OCI-LY3 (cell line): ENCODE measurements around the gene SYNE2.
A peak's percentile ranks its signal among the peaks of the same experiment; 100 is the strongest.

Experiments
- H2AFZ ChIP-seq: fragments of 200-600, 300-600 bp; shearing (Covaris generic); 2 replicates; pipeline ENCODE4 v1.6.0; 2014; ENCODE audit warnings: antibody characterized with exemption, low read depth, low read length
- H3K27ac ChIP-seq: fragments of 200-600, 300-600 bp; sonication (generic); 2 replicates; pipeline ENCODE4 v1.5.1; 2014; ENCODE audit warnings: mild to moderate bottlenecking, low read length, moderate library complexity, mixed read lengths
- H3K27me3 ChIP-seq: fragments of 200-600, 300-600 bp; sonication (generic); 2 replicates; pipeline ENCODE4 v1.6.1; 2014; ENCODE audit warnings: low read depth, low read length, mixed read lengths
- H3K36me3 ChIP-seq: fragments of 200-600, 300-600 bp; sonication (generic); replicated peaks from 2 replicates; pipeline ENCODE3; 2014; ENCODE audit warnings: low read depth, low read length, mixed read lengths
- H3K4me1 ChIP-seq: fragments of 300-600, 200-600 bp; sonication (generic); 2 replicates; pipeline ENCODE4 v1.6.1; 2014; ENCODE audit warnings: low read length, mixed read lengths
- H3K4me2 ChIP-seq: fragments of 200-600, 300-600 bp; sonication (generic); 2 replicates; pipeline ENCODE4 v1.6.1; 2014; ENCODE audit warnings: low read length, mixed read lengths
- H3K4me3 ChIP-seq: fragments of 300-600, 200-600 bp; sonication (generic); 2 replicates; pipeline ENCODE4 v1.5.1; 2014; ENCODE audit warnings: antibody characterized with exemption, mild to moderate bottlenecking, low read length, moderate library complexity
- H3K79me2 ChIP-seq: fragments of 300-600, 200-600 bp; shearing (Covaris generic); 2 replicates; pipeline ENCODE4 v1.6.1; 2014; ENCODE audit warnings: mild to moderate bottlenecking, low read length, mixed read lengths
- H3K9ac ChIP-seq: fragments of 300-600, 200-600 bp; shearing (Covaris generic); 2 replicates; pipeline ENCODE4 v1.6.0; 2014; ENCODE audit warnings: mild to moderate bottlenecking, low read length, moderate library complexity
- H3K9me3 ChIP-seq: fragments of 200-600, 300-600 bp; shearing (Covaris generic); 2 replicates; pipeline ENCODE4 v1.6.1; 2014; ENCODE audit warnings: low read length, mixed read lengths; ENCODE audit not compliant: insufficient read depth
- H4K20me1 ChIP-seq: fragments of 200-600, 300-600 bp; sonication (generic); 2 replicates; pipeline ENCODE4 v1.6.1; 2016; ENCODE audit warnings: low read length, mixed read lengths; ENCODE audit not compliant: insufficient read depth
- CTCF ChIP-seq: fragments of 200-600, 300-600 bp; sonication (generic); IDR thresholded peaks from 2 replicates; pipeline ENCODE4 v1.5.1; 2014; ENCODE audit warnings: antibody characterized with exemption, low read length, low read depth
- EZH2phosphoT487 ChIP-seq: fragments of 200-600 bp; shearing (Covaris generic); IDR thresholded peaks from 2 replicates; pipeline ENCODE4 v1.6.1; 2018; ENCODE audit warnings: antibody characterized with exemption, mixed run types, low read depth

The SYNE2 gene

DNA sequence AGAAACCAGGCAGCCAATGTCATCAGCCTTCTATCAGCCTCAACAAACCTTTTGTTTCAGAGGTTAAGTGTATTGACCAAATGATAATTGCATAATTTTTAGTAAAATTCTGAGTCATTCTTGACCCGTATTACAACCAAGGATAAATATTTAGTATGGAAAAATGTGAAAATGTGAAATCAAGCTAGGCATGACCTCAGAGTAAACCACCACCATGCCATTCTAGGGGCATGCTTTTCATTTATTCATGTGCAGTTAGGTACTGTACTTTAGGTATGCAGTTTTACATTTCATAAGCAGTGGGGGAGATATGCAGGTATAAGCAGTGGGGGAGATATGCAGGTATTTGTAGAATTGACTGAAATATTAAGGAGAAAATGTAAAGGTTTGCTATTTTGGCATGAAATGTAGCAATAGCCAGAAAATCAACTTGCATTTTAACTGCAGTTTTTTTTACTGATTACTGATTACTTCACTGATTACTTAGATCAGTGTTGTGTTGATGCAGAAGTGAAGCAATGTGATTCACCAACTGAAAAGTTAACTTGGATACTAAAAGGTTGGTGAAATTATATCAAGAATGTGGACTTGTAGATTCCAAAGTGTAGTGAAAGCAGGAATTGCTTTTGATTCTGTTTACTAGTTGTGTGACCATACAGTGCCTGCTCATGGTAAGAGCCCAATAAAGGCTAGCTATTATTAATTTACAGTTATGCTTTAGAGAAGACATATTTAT, 257.2 kb downstream of the SYNE2 start:
- Histone ChIP-seq H3K79me2 (no peaks in the 10 kb centered on the region), H3K4me3 (no peak overlapping the region), H3K27me3 (no peaks in the 10 kb centered on the region), H3K27ac (no peak overlapping the region), H2AFZ (no peak overlapping the region), H4K20me1 (no peaks in the 10 kb centered on the region), H3K4me1 (peaks cover 6% of the 10 kb centered on the region; the same call in 1 of the 2 replicates), H3K36me3 (no peaks in the 10 kb centered on the region), H3K9ac (no peak overlapping the region), H3K4me2 (no peak overlapping the region), H3K9me3 (no peaks in the 10 kb centered on the region)
- no peak for TF ChIP-seq EZH2phosphoT487
- TF ChIP-seq CTCF, result no peak

DNA sequence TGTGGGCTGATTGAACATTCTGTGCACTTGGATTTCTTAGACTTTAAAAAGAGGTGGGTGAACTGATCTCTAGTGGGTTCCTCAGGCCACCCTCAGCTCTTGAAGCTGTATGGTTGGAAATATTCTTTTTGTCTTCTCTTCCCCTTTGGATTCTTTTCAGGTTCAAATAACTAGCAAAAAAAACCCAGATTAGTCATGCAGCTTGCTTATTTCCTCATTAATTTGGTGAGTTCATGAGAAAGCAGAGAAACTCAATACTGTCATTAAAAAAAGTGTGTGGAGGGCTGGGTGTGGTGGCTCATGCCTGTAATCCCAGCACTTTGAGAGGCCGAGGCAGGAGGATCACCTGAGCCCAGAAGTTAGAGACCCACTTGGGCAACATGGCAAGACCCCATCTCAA, 258.0 kb downstream of the SYNE2 start:
- TF ChIP-seq CTCF (no peak), EZH2phosphoT487 (no peak)
- H3K27me3 ChIP-seq, result no peaks in the 10 kb centered on the region

DNA sequence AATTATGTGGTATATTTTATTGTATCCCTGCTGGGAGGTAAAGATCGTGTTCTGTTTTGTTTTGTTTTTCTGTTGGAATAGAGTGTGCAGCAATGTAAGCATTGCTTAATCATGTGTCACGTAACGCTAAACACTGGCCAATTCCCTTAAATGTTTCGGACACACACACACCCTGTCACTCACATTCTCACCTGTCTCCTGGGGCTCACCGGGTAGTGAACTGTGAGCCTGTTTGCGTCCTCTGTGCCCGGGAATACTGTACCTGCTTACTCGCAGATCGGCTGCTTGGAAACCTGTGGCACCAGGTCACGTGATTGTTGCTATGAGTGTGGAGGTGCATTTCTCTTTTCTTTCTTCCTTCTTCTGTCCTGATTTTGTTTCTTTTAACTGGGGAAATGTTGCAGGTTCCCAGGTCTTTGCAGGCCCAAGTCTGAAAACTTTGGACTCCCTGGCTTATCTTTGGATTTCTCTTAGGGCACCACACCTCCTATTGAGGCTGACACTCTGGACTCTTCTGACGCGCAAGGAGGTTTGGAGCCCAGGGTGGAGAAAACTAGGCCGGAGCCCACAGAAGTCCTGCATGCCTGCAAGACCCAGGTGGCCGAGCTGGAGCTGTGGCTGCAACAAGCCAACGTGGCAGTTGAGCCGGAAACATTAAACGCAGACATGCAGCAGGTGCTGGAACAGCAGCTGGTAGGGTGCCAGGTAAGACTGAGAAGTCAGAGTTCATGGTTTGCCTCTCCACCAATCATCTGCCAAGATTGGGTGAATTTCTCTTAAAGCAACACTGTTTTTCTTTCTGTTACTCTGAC, 260.3 kb downstream of the SYNE2 start:
- Histone ChIP-seq H3K4me1 (peaks cover 6% of the 10 kb centered on the region; the same call in 1 of the 2 replicates), H3K27ac (no peak overlapping the region), H2AFZ (peak overlapping the region; percentile 19; the same call in 1 of the 2 replicates)

More for the DNA sequence above, 258.0 kb downstream of the SYNE2 start:
- no peaks in the 10 kb centered on the region for H3K36me3 ChIP-seq
- H3K79me2 ChIP-seq, result no peaks in the 10 kb centered on the region
- no peak overlapping the region for H2AFZ ChIP-seq
- H3K9me3 ChIP-seq, result no peaks in the 10 kb centered on the region
- peaks cover 6% of the 10 kb centered on the region; the same call in 1 of the 2 replicates for H3K4me1 ChIP-seq
- no peak overlapping the region for H3K27ac ChIP-seq
- no peaks in the 10 kb centered on the region for H4K20me1 ChIP-seq
- H3K9ac ChIP-seq, result no peak overlapping the region
- H3K4me2 ChIP-seq, result no peak overlapping the region
- no peak overlapping the region for H3K4me3 ChIP-seq

More for the DNA sequence above, 260.3 kb downstream of the SYNE2 start:
- TF ChIP-seq CTCF (no peak), EZH2phosphoT487 (no peak)
- H3K9ac ChIP-seq, result no peak overlapping the region
- H3K4me2 ChIP-seq, result no peak overlapping the region
- no peaks in the 10 kb centered on the region for H3K27me3 ChIP-seq
- H4K20me1 ChIP-seq, result no peaks in the 10 kb centered on the region
- no peaks in the 10 kb centered on the region for H3K79me2 ChIP-seq
- no peaks in the 10 kb centered on the region for H3K9me3 ChIP-seq
- no peak overlapping the region for H3K4me3 ChIP-seq
- no peaks in the 10 kb centered on the region for H3K36me3 ChIP-seq
